K562 (cell line): ENCODE results near the gene PGGHG. TPM values are rescaled to one million over a fixed set of nuclear protein-coding genes. Genes with fewer than 3 reads are reported as not detected.

ENCODE experiments used
- ATAC-seq: fragments of 200-7000 bp; cut with Tn5 transposase; 3 replicates; pipeline ENCODE4 v1.9.1; 2020; ENCODE audit warnings: moderate library complexity
- BruUV-seq: library from RNA; stranded (reverse); fragments of 400-500 nt; replicated peaks from 2 replicates; lab custom pipeline; 2021; lab: Mats Ljungman, UMichigan
- CTCF ChIA-PET: fragments of 300-600 bp; formaldehyde crosslinking; extraction: SDS; loops from one replicate; lab custom pipeline; 2021; ENCODE audit warnings: low intra/inter-chr PET ratio; lab: Yijun Ruan, JAX
- POLR2A ChIA-PET: fragments of 300-600, 350-650 bp; sonication (Branson Sonifier 250); formaldehyde crosslinking; extraction: SDS; loops from one replicate; lab custom pipeline; 2021; ENCODE audit warnings: antibody characterized with exemption, inconsistent platforms; lab: Yijun Ruan, JAX
- DNase-seq, 4 experiments: peaks; one replicate each; pipeline versions ENCODE4 v3.0.0 to v3.0.0-alpha.2; 2011 to 2018; ENCODE audit warnings: low spot score in 3 of 4, mixed read lengths in 3 of 4; ENCODE audit errors: extremely low read depth in 1 of 4
- FAIRE-seq: peaks from 2 replicates; lab custom pipeline; 2011; peaks lifted over from hg19 to GRCh38; lab: Jason Lieb, UNC
- H2AFZ ChIP-seq: 2 replicates; pipeline ENCODE4 v1.6.0; 2011; ENCODE audit warnings: low read depth, low read length, control low read depth, inconsistent platforms
- H3K27ac ChIP-seq: fragments of 200-600 bp; 3 replicates; pipeline ENCODE4 v1.8.0; 2011; ENCODE audit warnings: low read depth, mild to moderate bottlenecking, control low read depth, inconsistent platforms, low read length, moderate library complexity, mixed read lengths; ENCODE audit errors: extremely low read depth
- H3K27me3 ChIP-seq, 2 experiments: fragments of 300-600 bp in 1 of 2; 2 replicates in 1 of 2; 3 replicates in 1 of 2; pipeline versions ENCODE4 v1.6.0 to v1.8.0; 2011; ENCODE audit warnings: inconsistent platforms in 2 of 2, low read length in 2 of 2, mild to moderate bottlenecking in 1 of 2, mixed read lengths in 1 of 2, moderate library complexity in 1 of 2; ENCODE audit not compliant: control insufficient read depth in 2 of 2, insufficient read depth in 2 of 2
- H3K36me3 ChIP-seq: fragments of 300-600 bp; 3 replicates; pipeline ENCODE4 v1.8.0; 2011; ENCODE audit warnings: mild to moderate bottlenecking, low read length, inconsistent platforms; ENCODE audit not compliant: control insufficient read depth, insufficient read depth
- H3K4me1 ChIP-seq, 2 experiments: fragments of 200-600 bp in 1 of 2; replicated peaks in 1 of 2; 2 replicates in 1 of 2; 3 replicates in 1 of 2; pipeline versions ENCODE4 v1.5.1 to v1.8.0; 2011; ENCODE audit warnings: inconsistent platforms in 2 of 2, low read length in 2 of 2, mild to moderate bottlenecking in 1 of 2, mixed read lengths in 1 of 2, moderate library complexity in 1 of 2; ENCODE audit not compliant: control insufficient read depth in 2 of 2, insufficient read depth in 2 of 2
- H3K4me2 ChIP-seq: 2 replicates; pipeline ENCODE4 v1.6.1; 2011; ENCODE audit warnings: low read length, control low read depth, inconsistent platforms, mixed read lengths; ENCODE audit not compliant: insufficient read depth
- H3K4me3 ChIP-seq: fragments of 200-600 bp; sonication (generic), shearing (Covaris generic); 2 replicates; pipeline ENCODE4 v1.5.1; 2016; ENCODE audit warnings: control low read depth, inconsistent platforms
- H3K79me2 ChIP-seq: fragments of 200-600 bp; 3 replicates; pipeline ENCODE4 v1.8.0; 2011; ENCODE audit warnings: low read length, inconsistent platforms; ENCODE audit not compliant: control insufficient read depth, insufficient read depth
- H3K9ac ChIP-seq, 2 experiments: 2 replicates each; pipeline versions ENCODE4 v1.6.0 to v1.6.1; 2011; ENCODE audit warnings: low read depth in 2 of 2, low read length in 2 of 2, control low read depth in 1 of 2, inconsistent platforms in 1 of 2, mild to moderate bottlenecking in 1 of 2, mixed read lengths in 1 of 2; ENCODE audit not compliant: insufficient read depth in 1 of 2
- H3K9me1 ChIP-seq: one replicate; pipeline ENCODE4 v1.6.0; 2011; ENCODE audit warnings: inconsistent platforms, mild to moderate bottlenecking, low read length, moderate library complexity; ENCODE audit not compliant: control insufficient read depth, insufficient read depth
- H3K9me3 ChIP-seq: replicated peaks from 2 replicates; pipeline ENCODE4 v1.5.1; 2011; ENCODE audit warnings: low read depth, low read length, inconsistent platforms; ENCODE audit not compliant: control insufficient read depth, insufficient read depth
- H4K20me1 ChIP-seq: replicated peaks from 2 replicates; pipeline ENCODE4 v1.6.1; 2011; ENCODE audit warnings: low read length, inconsistent platforms, mixed read lengths; ENCODE audit not compliant: control insufficient read depth, insufficient read depth
- ATF1 ChIP-seq, 2 experiments: fragments of 450-650 bp in 1 of 2; IDR thresholded peaks; 2 replicates each; pipeline ENCODE4 v1.6.1; 2016; ENCODE audit warnings: missing compliant biosample characterization in 1 of 2, missing genetic modification characterization in 1 of 2
- FOS ChIP-seq: IDR thresholded peaks from 3 replicates; pipeline ENCODE4 v1.6.1; 2011; ENCODE audit not compliant: insufficient read length; ENCODE audit errors: extremely low read depth
- POLR2G ChIP-seq: fragments of 200-400 bp; formaldehyde crosslinking; IDR thresholded peaks from 2 replicates; pipeline ENCODE4 v1.6.1; 2017; ENCODE audit warnings: low read depth, mild to moderate bottlenecking, antibody characterized with exemption, low read length, moderate library complexity
- ZKSCAN8 ChIP-seq: fragments of 200-800 bp; sonication (Bioruptor generic); IDR thresholded peaks from 2 replicates; pipeline ENCODE4 v1.6.1; 2016; ENCODE audit warnings: missing genetic modification characterization, missing compliant biosample characterization
- ZNF143 ChIP-seq: sonication (generic); formaldehyde crosslinking; IDR thresholded peaks from 2 replicates; pipeline ENCODE4 v1.9.0; 2022; ENCODE audit warnings: mild to moderate bottlenecking, missing genetic modification reagents
- ZNF23 ChIP-seq: fragments of 250-450 bp; sonication (Bioruptor Pico); IDR thresholded peaks from 2 replicates; pipeline ENCODE4 v1.4.0; 2020; ENCODE audit warnings: mild to moderate bottlenecking
- WGBS: fragments of 100-300 bp; shearing (Covaris generic); methylation state at CpG from one replicate; pipeline ENCODE4 v1.1.6; 2016; ENCODE audit warnings: low coverage, mixed read lengths; ENCODE audit not compliant: insufficient coverage; ENCODE audit errors: missing lambda C conversion rate; 5-methylcytosine and 5-hydroxymethylcytosine counted together
- in situ Hi-C: fragments of 300-500 bp; cut with MboI; formaldehyde crosslinking; loops from 4 replicates; pipeline ENCODE4 v1.15.0; 2018; ENCODE audit warnings: inconsistent platforms, mixed read lengths
- intact Hi-C: fragments of 100-400 bp; cut with micrococcal nuclease; formaldehyde crosslinking; loops from 2 replicates; pipeline ENCODE4 v1.14.2; 2022
- polyA plus RNA-seq, 8 experiments: library from polyadenylated mRNA; depleted of rRNA in 4 of 8; stranded (reverse) in 5 of 8; unstranded in 3 of 8; fragments of >200 nt; fragmentation: Nextera tagmentation in 2 of 8; fragmentation: Illumina TruSeq in 1 of 8; extraction: Ambion mirVana in 2 of 8; extraction: Trizol in 1 of 8; gene quantifications; 2 replicates each; pipeline versions ENCODE4 v1.2.1 to v1.2.3, GENCODE V29; 2011 to 2014; ENCODE audit warnings: inconsistent platforms in 1 of 8, missing spikeins in 1 of 8
- total RNA-seq, 7 experiments: library from RNA; depleted of rRNA in 6 of 7; stranded (reverse); fragments of >200 nt in 6 of 7; fragmentation: Illumina TruSeq in 2 of 7; extraction: Trizol in 2 of 7; gene quantifications; 2 replicates each; pipeline versions ENCODE4 v1.2.1 to v1.2.3, GENCODE V29; 2011 to 2021; ENCODE audit warnings: low replicate concordance in 1 of 7
- TF ChIP-seq, protein P1 (sequence below): fragments of 200-800 bp; sonication (Bioruptor generic); IDR thresholded peaks from 2 replicates; pipeline ENCODE4 v1.6.1; 2017; ENCODE audit warnings: missing genetic modification characterization, missing compliant biosample characterization
- TF ChIP-seq, protein P2 (sequence below), 2 experiments: IDR thresholded peaks; 2 replicates each; pipeline ENCODE4 v1.6.1; 2011; ENCODE audit warnings: borderline replicate concordance in 1 of 2, control low read depth in 1 of 2, low read depth in 1 of 2, low read length in 1 of 2, mild to moderate bottlenecking in 1 of 2, mixed read lengths in 1 of 2, moderate library complexity in 1 of 2; ENCODE audit not compliant: insufficient read depth in 1 of 2, insufficient read length in 1 of 2, poor library complexity in 1 of 2, severe bottlenecking in 1 of 2; ENCODE audit errors: extremely low read depth in 1 of 2
- TF ChIP-seq, protein P3 (sequence below): fragments of 150-350 bp; conservative IDR thresholded peaks from 2 replicates; pipeline ENCODE4 v1.6.1; 2014; ENCODE audit warnings: low read length
- TF ChIP-seq, protein P4 (sequence below): IDR thresholded peaks from 3 replicates; pipeline ENCODE4 v1.6.1; 2011; ENCODE audit warnings: borderline replicate concordance, mild to moderate bottlenecking, moderate library complexity; ENCODE audit not compliant: insufficient read length; ENCODE audit errors: extremely low read depth

Gene PGGHG
- total and polyA plus RNA-seq, 9 of the 15 experiments (the other 6 are each of a cell fraction or from before 2014, with no cell fraction given) = 0.38 to 85.1 (median 18.1) TPM

DNA sequence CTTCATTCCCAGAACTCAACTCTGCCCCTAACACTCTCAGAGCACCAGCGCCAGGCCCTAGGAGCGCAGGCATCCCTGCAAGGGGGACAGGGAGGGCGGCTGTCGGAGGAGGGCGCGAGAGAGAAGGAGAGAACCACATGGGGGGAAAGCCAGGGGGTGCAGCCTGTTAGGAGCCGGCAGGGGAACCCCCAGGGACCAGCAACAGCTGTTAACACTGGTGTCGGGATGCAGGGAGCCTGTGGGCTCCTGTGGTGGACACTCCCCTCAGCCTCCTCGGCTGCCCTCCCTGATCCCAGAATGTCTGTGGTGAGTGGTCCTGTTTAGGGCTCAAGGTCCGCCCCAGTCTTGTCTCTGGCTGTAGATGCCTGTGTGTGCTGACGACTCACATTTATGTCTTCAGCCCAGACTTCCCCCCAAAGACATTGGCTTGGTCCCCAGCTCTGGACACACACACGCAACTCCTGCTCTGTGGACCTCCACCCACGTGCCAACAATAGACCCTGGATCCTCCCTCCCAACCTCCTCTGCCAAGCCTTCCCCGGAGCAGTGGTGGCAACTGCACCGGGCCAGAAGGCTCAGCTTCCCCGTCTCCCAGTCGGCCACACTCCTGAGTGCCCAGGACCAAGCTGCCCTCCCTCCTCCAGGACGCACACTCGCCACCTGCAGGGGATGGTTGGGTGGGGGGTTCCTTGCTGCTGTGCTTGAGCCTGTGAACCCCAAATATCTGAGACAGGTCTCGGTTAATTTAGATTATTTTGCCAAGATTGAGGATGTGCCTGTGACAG, 11.2 kb downstream of the PGGHG start:
- H2AFZ ChIP-seq = peak overlapping the region; percentile 36; the same call in 1 of the 2 replicates
- peaks cover 8% of the 10 kb centered on the region; the same call in 1 of the 3 replicates for H3K36me3 ChIP-seq
- H3K4me2 ChIP-seq = no peak overlapping the region
- H3K4me1 ChIP-seq = peaks cover 20 to 61% of the 10 kb centered on the region in 2 experiments
- peak; percentile 42 for ATAC-seq
- 38% methylated on average over 19 of the region's 20 CpGs for WGBS
- no peaks in the 10 kb centered on the region for H3K79me2 ChIP-seq
- peak; percentile 53 to 66 (median 62) for DNase-seq
- no peak for FAIRE-seq
- no peaks in the 10 kb centered on the region for H3K9me1 ChIP-seq
- BruUV-seq = no TSS peak
- H3K9me3 ChIP-seq = no peaks in the 10 kb centered on the region; the same call in 1 of the 2 replicates
- intact Hi-C loops = no loop called here
- no peak overlapping the region for H3K4me3 ChIP-seq
- in situ Hi-C loops = no loop called here
- H3K27ac ChIP-seq = no peak overlapping the region
- peak overlapping the region in 1 of 2 experiments; percentile 37; a peak in 1 of 4 replicates for H3K9ac ChIP-seq
- CTCF ChIA-PET = no interaction called here
- POLR2A ChIA-PET = interaction anchor here (0.6 to 1.6 kb wide), 3 partner anchors 17 to 93 kb away, joined by 3 to 4 read pairs (median 3); partner anchors contain the start of genes BET1L and RIC8A
- H3K27me3 ChIP-seq = no peaks in the 10 kb centered on the region
- H4K20me1 ChIP-seq = no peaks in the 10 kb centered on the region
- TF ChIP-seq POLR2G (peak; percentile 35; the same call in 1 of the 2 replicates), ZNF143 (CRISPR knock-in tag) (no peak), FOS (no peak), ZNF23 (CRISPR knock-in tag) (no peak), ZKSCAN8 (no peak), ATF1 (CRISPR knock-in tag; IDR thresholded peaks at IDR 0.05) (no peak), ATF1 (tag; IDR thresholded peaks at IDR 0.05) (no peak)
- TF ChIP-seq, protein P1, sequence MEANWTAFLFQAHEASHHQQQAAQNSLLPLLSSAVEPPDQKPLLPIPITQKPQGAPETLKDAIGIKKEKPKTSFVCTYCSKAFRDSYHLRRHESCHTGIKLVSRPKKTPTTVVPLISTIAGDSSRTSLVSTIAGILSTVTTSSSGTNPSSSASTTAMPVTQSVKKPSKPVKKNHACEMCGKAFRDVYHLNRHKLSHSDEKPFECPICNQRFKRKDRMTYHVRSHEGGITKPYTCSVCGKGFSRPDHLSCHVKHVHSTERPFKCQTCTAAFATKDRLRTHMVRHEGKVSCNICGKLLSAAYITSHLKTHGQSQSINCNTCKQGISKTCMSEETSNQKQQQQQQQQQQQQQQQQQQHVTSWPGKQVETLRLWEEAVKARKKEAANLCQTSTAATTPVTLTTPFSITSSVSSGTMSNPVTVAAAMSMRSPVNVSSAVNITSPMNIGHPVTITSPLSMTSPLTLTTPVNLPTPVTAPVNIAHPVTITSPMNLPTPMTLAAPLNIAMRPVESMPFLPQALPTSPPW (CRISPR knock-in tag) = no peak
- TF ChIP-seq, protein P2, sequence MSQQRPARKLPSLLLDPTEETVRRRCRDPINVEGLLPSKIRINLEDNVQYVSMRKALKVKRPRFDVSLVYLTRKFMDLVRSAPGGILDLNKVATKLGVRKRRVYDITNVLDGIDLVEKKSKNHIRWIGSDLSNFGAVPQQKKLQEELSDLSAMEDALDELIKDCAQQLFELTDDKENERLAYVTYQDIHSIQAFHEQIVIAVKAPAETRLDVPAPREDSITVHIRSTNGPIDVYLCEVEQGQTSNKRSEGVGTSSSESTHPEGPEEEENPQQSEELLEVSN (IDR thresholded peaks at IDR 0.05; ENCODE audit: borderline replicate concordance in 1 of 2, extremely low read depth in 1 of 2, insufficient read depth in 1 of 2, insufficient read length in 1 of 2, low read depth in 1 of 2, low read length in 1 of 2, poor library complexity in 1 of 2, severe bottlenecking in 1 of 2) = peak in 1 of 2 experiments; percentile 31
- TF ChIP-seq, protein P3, sequence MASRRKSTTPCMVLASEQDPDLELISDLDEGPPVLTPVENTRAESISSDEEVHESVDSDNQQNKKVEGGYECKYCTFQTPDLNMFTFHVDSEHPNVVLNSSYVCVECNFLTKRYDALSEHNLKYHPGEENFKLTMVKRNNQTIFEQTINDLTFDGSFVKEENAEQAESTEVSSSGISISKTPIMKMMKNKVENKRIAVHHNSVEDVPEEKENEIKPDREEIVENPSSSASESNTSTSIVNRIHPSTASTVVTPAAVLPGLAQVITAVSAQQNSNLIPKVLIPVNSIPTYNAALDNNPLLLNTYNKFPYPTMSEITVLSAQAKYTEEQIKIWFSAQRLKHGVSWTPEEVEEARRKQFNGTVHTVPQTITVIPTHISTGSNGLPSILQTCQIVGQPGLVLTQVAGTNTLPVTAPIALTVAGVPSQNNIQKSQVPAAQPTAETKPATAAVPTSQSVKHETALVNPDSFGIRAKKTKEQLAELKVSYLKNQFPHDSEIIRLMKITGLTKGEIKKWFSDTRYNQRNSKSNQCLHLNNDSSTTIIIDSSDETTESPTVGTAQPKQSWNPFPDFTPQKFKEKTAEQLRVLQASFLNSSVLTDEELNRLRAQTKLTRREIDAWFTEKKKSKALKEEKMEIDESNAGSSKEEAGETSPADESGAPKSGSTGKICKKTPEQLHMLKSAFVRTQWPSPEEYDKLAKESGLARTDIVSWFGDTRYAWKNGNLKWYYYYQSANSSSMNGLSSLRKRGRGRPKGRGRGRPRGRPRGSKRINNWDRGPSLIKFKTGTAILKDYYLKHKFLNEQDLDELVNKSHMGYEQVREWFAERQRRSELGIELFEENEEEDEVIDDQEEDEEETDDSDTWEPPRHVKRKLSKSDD = no peak
- TF ChIP-seq, protein P4, sequence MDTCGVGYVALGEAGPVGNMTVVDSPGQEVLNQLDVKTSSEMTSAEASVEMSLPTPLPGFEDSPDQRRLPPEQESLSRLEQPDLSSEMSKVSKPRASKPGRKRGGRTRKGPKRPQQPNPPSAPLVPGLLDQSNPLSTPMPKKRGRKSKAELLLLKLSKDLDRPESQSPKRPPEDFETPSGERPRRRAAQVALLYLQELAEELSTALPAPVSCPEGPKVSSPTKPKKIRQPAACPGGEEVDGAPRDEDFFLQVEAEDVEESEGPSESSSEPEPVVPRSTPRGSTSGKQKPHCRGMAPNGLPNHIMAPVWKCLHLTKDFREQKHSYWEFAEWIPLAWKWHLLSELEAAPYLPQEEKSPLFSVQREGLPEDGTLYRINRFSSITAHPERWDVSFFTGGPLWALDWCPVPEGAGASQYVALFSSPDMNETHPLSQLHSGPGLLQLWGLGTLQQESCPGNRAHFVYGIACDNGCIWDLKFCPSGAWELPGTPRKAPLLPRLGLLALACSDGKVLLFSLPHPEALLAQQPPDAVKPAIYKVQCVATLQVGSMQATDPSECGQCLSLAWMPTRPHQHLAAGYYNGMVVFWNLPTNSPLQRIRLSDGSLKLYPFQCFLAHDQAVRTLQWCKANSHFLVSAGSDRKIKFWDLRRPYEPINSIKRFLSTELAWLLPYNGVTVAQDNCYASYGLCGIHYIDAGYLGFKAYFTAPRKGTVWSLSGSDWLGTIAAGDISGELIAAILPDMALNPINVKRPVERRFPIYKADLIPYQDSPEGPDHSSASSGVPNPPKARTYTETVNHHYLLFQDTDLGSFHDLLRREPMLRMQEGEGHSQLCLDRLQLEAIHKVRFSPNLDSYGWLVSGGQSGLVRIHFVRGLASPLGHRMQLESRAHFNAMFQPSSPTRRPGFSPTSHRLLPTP = no peak
